Stimulated activated naive CD8-positive, alpha-beta T cell treated with anti-CD3 and anti-CD28 coated beads, Interleukin-15, amount 100 ng/mL, for 72 hours (primary cell): ENCODE measurements around the gene ARHGEF9.
"Not testable (repeated sequence)": the region's sequence is repeated elsewhere in the genome, so short reads cannot be mapped to it uniquely, and the experiment has no call there.

Experiments
- ATAC-seq: fragments of 150-1000 bp; cut with Tn5 transposase; 2 replicates; pipeline ENCODE4 v1.10.0; 2021; ENCODE audit warnings: mild to moderate bottlenecking, moderate library complexity
- DNase-seq, 2 donors: peaks; one replicate each; pipeline ENCODE4 v3.0.0; 2021 to 2022
- H3K27ac Mint-ChIP-seq, 2 donors: one replicate each; pipeline ENCODE4 v1.8.0; 2022; ENCODE audit warnings: mild to moderate bottlenecking in 2 of 2, mixed read lengths in 2 of 2, moderate library complexity in 2 of 2
- H3K27me3 Mint-ChIP-seq: one replicate; pipeline ENCODE4 v1.8.0; 2022; ENCODE audit warnings: mixed read lengths
- H3K4me1 Mint-ChIP-seq: one replicate; pipeline ENCODE4 v1.8.0; 2022; ENCODE audit warnings: mild to moderate bottlenecking, mixed read lengths
- H3K4me3 Mint-ChIP-seq, 2 donors: one replicate each; pipeline ENCODE4 v1.8.0; 2022; ENCODE audit warnings: mild to moderate bottlenecking in 2 of 2, mixed read lengths in 2 of 2, moderate library complexity in 1 of 2
- H3K9me3 Mint-ChIP-seq, 2 donors: one replicate each; pipeline ENCODE4 v1.8.0; 2022; ENCODE audit warnings: mixed read lengths in 2 of 2

The ARHGEF9 gene

DNA sequence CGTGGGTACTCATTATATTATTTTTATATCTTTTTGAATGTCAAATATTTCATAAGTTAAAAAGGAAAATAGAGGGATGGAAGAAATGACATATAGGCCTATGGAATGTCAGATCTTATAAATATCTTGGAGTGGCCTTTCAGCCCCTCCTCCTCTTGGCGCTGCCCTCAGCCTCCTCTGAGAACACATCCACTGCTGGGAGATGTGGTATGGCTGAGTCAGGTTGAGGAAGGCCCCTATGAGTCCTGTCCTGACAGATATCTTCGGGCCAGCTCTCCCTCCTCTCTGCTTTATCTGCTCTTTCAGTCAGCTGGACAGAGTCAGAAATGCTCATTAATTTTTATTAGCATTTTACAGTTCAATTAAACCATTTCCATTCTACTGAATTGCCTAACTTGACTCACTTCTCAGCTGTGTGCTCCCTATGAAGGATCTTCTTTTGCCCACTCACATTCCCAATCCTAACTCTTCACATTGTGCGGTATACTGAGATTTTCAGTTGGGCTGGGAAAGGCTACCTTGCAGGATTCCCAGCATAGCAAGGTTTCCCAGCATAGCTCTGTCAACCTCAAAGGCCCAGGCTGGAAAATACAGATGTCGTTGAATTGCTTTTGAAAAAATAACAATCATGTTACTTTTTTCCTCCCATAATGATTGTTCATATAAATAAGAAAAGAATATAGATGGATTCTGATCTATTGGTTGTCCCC lies 128.0 kb downstream of the ARHGEF9 start:
- Mint-ChIP-seq H3K4me1 (no peaks in the 10 kb centered on the region), H3K4me3 (no peak overlapping the region), H3K9me3 (no peaks in the 10 kb centered on the region), H3K27ac (no peak overlapping the region), H3K27me3 (no peaks in the 10 kb centered on the region)
- ATAC-seq (no peak), DNase-seq (no peak)

DNA sequence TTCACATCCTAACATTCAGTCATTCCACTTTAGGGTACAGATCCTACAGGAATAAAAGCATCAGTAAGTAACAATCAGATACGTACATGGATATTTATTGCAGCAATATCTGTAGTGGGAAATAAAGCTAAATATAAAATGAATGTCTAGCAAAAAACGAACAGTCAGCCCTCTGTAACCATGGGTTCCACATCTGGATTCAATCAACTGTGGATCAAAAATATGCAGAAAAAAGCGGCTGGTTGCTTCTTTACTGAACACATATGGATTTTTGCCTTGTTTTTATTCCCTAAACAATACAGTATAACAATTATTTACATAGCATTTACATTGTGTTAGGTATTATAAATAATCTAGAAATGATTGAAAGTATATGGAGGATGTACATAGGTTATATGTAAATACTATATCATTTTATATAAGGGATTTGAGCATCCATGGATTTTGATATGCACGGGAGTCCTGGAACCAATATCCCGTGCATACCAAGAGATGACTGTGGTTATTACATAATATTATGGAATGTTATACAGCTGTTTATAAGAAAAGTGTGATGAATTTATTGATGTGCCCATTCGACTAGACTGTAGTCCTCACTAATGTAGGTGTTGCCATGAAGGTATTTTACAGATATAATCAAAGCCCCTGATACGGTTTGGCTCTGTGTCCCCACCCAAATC lies 132.8 kb downstream of the ARHGEF9 start:
- Mint-ChIP-seq H3K4me1 (no peaks in the 10 kb centered on the region), H3K27ac (no peak overlapping the region), H3K4me3 (no peak overlapping the region), H3K27me3 (no peaks in the 10 kb centered on the region), H3K9me3 (no peaks in the 10 kb centered on the region)
- DNase-seq (no peak), ATAC-seq (no peak)

DNA sequence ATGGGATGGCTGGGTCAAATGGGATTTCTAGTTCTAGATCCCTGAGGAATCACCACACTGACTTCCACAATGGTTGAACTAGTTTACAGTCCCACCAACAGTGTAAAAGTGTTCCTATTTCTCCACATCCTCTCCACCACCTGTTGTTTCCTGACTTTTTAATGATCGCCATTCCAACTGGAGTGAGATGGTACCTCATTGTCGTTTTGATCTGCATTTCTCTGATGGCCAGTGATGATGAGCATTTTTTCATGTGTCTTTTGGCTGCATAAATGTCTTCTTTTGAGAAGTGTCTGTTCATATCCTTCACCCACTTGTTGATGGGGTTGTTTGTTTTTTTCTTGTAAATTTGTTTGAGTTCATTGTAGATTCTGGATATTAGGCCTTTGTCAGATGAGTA lies 139.3 kb downstream of the ARHGEF9 start:
- not testable (repeated sequence) for H3K4me1 Mint-ChIP-seq, H3K9me3 Mint-ChIP-seq, ATAC-seq, H3K27me3 Mint-ChIP-seq, H3K27ac Mint-ChIP-seq, DNase-seq, H3K4me3 Mint-ChIP-seq

DNA sequence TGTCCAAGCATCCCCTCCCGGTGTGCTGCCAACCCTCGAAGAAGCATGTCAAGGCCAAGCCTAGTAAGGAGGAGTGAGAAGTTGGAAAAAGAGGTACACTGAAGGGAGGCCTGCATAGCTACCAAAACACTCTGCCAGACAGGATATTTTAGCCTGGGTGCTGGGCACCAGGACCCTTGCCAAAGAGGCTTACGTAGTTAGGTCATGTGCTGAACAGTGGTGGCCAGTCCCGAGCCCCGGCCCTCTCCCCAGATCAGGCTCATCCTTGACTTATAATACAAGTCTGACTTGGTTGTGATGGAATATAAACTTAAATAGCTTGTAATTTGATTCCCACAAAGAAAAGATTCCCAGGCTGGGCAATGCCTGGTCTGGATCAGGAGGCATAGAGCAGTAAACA lies 149.3 kb downstream of the ARHGEF9 start:
- H3K4me3 Mint-ChIP-seq, result no peak overlapping the region
- H3K4me1 Mint-ChIP-seq, result no peaks in the 10 kb centered on the region
- ATAC-seq, result no peak
- peaks cover 7 to 10% of the 10 kb centered on the region in 2 donors for H3K9me3 Mint-ChIP-seq
- no peaks in the 10 kb centered on the region for H3K27me3 Mint-ChIP-seq
- H3K27ac Mint-ChIP-seq, result no peak overlapping the region
- DNase-seq, result no peak

DNA sequence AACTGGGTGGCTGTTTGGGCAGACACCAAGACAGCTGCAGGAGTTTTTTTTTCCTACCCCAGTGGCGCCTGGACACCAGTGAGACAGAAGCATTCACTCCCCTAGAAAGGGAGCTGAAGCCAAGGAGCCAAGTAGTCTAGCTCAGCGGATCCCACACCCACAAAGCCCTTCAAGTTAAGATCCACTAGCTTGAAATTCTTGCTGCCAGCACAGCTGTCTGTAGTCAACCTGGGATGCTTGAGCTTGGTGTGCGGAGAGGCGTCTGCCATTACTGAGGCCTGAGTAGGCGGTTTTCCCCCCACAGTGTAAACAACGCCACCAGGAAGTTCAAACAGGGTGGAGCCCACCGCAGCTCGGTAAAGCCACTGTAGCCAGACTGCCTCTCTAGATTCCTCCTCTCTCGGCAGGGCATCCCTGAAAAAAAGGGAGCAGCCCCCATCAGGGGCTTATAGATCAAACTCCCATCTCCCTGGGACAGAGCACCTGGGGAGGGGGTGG lies 171.4 kb downstream of the ARHGEF9 start:
- peaks cover 0 to 10% of the 10 kb centered on the region in 2 donors for H3K9me3 Mint-ChIP-seq
- no peak overlapping the region for H3K4me3 Mint-ChIP-seq
- no peak for DNase-seq
- H3K27me3 Mint-ChIP-seq, result no peaks in the 10 kb centered on the region
- no peak for ATAC-seq
- no peaks in the 10 kb centered on the region for H3K4me1 Mint-ChIP-seq
- H3K27ac Mint-ChIP-seq, result no peak overlapping the region

DNA sequence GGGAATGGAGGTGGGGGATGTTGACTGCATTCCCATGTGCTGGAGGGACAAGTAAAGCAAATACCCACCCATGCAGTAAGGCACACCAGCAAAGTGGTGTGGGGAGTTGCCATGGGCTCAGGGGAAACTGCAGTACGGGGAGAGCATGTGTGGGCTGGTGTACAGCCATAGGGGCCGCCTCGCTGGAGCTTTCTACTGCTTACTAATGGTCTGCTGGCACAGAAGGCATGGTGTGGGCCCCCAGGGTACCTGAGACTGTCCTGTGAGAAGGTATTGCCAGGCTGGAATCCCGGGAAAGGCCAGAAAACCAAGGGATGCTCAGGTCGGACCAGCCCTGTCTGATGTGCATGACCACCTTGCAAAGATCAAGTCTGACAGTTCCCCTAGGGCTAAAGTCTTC lies 199.1 kb downstream of the ARHGEF9 start:
- no peak for ATAC-seq
- no peak overlapping the region for H3K4me3 Mint-ChIP-seq

More for the DNA sequence above, 199.1 kb downstream of the ARHGEF9 start:
- H3K27ac Mint-ChIP-seq, result no peak overlapping the region
- H3K9me3 Mint-ChIP-seq, result no peaks in the 10 kb centered on the region
- H3K4me1 Mint-ChIP-seq, result no peaks in the 10 kb centered on the region
- H3K27me3 Mint-ChIP-seq, result no peaks in the 10 kb centered on the region
- no peak for DNase-seq
